HG02938 (cell line): ENCODE results near the gene FHOD3.
A peak's percentile ranks its signal among the peaks of the same experiment; 100 is the strongest.

Experiments used
- ATAC-seq: cut with Tn5 transposase; IDR thresholded peaks from one replicate; pipeline ENCODE4 v1.9.1; 2021; ENCODE audit warnings: mild to moderate bottlenecking, moderate library complexity; ENCODE audit not compliant: unreplicated experiment

FHOD3 gene

GRCh38 chr18:36680042-36680441 lies 382.5 kb downstream of the FHOD3 start:
- no peak for ATAC-seq

- ATAC-seq: no peak
Measured at GRCh38 chr18:36685580-36685979, 388.1 kb downstream of the FHOD3 start.

- peak; percentile 70 for ATAC-seq
Measured at GRCh38 chr18:36688020-36688965, 390.8 kb downstream of the FHOD3 start.

GRCh38 chr18:36692371-36692770 lies 394.9 kb downstream of the FHOD3 start:
- no peak for ATAC-seq

DNA sequence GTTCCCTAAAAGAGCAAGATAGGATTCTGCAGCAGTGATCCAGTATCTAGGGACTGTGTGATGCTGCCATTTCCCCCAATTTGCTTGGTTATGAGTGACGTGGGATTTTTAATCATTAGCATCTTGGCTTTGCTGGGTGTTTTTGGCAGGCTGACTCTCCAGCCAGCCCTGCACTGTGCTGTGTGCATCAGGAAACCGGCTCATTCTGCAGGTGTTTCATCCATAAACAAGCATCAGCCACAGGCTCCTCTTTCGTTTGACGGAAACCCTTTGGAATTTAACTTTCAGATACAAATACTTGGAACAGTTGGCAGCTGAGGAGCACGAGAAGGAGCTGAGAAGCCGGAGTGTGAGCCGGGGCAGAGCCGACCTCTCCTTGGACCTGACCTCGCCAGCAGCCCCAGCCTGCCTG lies 395.4 kb downstream of the FHOD3 start:
- ATAC-seq: no peak

GRCh38 chr18:36693931-36694620 lies 396.6 kb downstream of the FHOD3 start:
- no peak for ATAC-seq

DNA sequence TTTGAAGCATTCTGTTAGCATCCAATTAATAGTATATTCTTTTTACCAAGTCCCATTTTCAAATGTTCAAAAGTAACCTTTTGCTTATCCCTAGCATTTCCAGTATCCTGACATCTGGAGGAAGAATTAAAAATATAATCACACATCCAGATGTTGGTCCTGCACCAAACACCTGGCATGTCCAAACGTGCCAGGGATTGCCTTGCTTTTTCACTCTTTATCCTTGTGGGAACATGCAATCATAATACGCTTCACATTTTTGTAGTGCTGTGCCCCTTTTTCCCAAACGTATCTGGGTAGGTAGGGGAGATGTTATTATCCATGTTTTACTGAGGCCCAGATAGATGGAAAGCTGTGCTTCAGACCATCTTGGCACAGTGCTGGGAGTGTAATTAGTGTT lies 398.3 kb downstream of the FHOD3 start:
- ATAC-seq: no peak

DNA sequence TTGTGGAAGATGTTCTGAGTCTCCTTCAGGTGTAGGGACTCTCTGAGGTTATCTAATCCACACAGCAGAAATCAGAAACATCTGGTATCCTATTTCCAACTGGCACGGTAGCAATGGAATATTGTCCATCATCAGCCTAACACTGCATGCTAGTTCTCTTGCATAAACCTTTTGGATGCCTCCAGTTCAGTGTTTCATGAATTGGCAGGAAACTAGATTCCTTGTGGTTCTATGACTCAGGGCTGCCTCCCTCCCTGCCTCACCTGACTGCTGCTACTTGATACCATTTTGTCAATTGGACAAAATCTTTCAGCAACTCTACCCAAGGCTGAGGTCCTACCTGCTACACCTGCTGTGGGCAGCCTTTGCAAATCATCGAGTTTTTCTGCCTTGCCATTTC lies 400.4 kb downstream of the FHOD3 start:
- no peak for ATAC-seq

DNA sequence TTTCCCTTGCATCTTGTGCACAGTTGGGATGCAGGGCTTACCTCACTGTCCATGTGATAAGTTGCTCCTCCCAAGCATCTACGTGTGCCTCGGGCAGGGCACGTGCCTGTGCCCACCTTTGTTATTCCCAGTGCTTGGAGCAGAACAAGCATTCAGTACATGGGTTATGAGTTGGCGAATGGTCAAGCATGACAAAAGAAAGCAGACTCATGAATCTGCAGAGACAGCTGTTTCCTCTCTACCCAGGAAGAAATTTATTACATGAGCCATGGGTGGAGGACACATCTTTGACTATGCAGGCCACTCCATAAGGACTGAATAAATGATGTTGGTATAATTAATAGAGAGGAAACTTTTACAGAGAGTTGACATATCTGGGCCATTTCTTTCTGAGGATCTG lies 403.4 kb downstream of the FHOD3 start:
- ATAC-seq: no peak

- no peak for ATAC-seq
Measured at GRCh38 chr18:36702401-36703013, 405.0 kb downstream of the FHOD3 start.

GRCh38 chr18:36704156-36704555 lies 406.6 kb downstream of the FHOD3 start:
- ATAC-seq: no peak

- no peak for ATAC-seq
Measured at GRCh38 chr18:36706134-36706881, 408.8 kb downstream of the FHOD3 start.

DNA sequence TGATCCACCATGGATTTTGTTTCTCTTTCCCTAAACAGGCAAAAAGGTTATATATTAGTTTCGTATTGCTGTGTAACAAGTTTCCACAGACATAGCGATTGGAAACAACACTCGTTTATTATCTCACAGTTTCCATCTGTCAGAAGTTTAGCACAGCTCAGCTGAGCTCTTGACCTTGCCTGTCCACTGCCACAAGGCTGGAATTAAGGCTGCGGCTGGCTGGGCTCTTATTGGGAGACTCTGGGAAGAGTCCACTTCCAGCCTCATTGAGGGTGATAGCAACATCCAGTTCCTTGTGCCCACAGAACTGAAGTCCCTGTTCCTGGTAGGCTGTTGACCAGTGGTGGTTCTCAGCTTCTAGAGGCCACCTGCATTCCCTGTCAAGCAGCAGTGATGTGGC lies 410.9 kb downstream of the FHOD3 start:
- no peak for ATAC-seq

DNA sequence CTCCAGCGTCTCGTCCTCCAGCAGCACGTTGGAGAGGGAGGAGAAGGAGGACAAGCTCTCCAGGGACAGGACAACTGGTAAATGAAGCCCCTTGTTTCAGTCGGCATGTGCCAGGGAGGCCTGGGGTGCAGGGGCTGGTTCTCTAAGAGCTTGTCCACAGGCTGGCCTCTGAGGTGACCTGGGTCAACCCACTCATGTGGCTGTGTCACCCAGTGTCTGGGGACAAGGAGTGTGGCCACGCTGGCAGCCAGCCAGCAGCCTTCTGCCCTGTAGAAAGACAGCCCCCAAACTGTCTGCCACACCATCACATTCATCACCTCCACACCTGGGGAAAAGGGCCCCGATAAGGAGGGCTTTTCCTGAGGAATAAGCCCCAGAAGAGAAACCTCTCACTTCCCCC lies 411.8 kb downstream of the FHOD3 start:
- no peak for ATAC-seq

- ATAC-seq: no peak
Measured at GRCh38 chr18:36711014-36711725, 413.7 kb downstream of the FHOD3 start.

DNA sequence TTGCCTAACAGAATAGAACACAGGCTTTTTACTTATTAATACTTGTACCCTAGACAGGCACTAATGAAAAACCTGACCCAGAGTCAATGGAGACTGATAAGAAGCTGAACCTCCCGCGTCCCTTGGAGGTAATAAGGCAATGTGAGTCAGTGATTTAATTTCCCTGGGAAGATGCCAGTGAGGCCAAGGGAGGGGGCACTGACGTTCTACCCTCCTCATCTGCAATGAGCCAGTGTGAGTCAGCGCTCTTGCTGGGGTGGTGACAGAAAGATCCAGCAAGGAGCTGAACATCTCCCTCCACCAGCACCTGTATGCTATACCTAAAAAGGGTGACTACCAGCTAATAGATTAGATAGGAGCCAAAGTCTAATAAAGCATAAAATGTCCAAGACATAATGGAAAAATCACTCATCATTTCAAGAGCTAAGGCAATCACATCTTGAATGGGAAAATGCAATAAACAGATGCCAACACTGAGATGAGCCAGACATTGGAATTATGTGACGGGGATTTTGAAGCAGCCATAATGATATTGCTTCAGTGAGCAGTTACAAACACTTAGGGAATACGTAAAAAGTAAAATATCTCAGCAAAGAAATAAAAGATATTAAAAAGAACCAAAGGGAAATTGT lies 414.4 kb downstream of the FHOD3 start:
- no peak for ATAC-seq

GRCh38 chr18:36714476-36714875 lies 417.0 kb downstream of the FHOD3 start:
- ATAC-seq: no peak

GRCh38 chr18:36717422-36718110 lies 420.1 kb downstream of the FHOD3 start:
- no peak for ATAC-seq

- ATAC-seq: no peak
Measured at GRCh38 chr18:36718705-36719328, 421.3 kb downstream of the FHOD3 start.
